ENCODE measurements around the gene SNTB2.

Gene SNTB2

DNA sequence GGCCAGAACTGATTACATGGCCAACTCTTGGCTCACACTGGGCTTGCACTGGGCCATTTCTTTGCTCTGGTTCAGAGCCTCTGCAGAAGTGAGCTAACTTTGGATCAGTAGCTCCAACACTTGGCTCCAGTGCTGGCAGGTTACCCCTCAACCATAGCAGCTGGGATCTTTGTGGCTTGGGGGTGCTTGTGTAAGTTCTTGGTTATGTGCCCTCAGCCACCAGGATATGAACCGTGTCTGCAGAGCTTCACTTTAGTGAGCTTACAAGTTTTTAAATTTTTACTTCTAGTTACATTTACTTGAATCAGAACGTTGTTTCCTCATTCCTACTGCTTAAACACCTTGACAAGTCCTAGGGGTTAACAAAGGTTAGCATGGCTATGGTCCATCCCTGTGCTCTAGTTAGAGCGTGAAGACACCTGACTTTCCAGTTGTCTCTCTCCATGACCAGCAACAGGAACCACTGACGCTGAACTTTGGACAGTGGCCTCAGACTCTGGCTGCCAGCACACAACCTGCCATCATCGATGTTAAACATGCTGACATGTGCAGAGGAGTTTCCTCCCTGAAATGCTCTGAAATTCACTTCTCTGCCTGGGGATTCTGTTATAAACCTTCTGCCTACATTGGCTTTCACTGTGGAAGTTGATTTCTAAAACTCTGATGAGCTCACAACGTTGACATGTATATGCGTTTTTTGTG is 139.4 kb downstream of the SNTB2 start:
- Histone ChIP-seq H3K23ac (ENCODE audit: low read depth, low read length, poor library complexity) (no peak overlapping the region), H3K4me3 (ENCODE audit: low read length in 2 of 2) (no peak overlapping the region), H2BK12ac (ENCODE audit: low read length) (no peak overlapping the region), H4K91ac (ENCODE audit: low read depth, low read length, poor library complexity) (no peak overlapping the region), H2BK5ac (ENCODE audit: low read length) (no peak overlapping the region), H3K4ac (ENCODE audit: low read length) (no peak overlapping the region), H3K4me1 (ENCODE audit: control insufficient read depth in 2 of 2, insufficient read depth in 1 of 2, low read depth in 1 of 2, low read length in 2 of 2) (peaks cover 13 to 16% of the 10 kb centered on the region in 2 donors), H2BK15ac (ENCODE audit: low read length) (no peak overlapping the region), H3K4me2 (ENCODE audit: insufficient read depth, low read length, poor library complexity, severe bottlenecking) (no peak overlapping the region), H3K27me3 (ENCODE audit: control insufficient read depth in 3 of 3, insufficient read depth in 3 of 3, low read depth in 1 of 3, low read length in 3 of 3) (no peaks in the 10 kb centered on the region), H3K9ac (ENCODE audit: low read depth, low read length, poor library complexity) (no peak overlapping the region), H3K79me1 (ENCODE audit: low read depth, low read length) (peaks cover 26% of the 10 kb centered on the region), H3K36me3 (replicated peaks in 1 of 2; ENCODE audit: control insufficient read depth in 2 of 2, insufficient read depth in 2 of 2, low read length in 2 of 2) (peaks cover 56 to 89% of the 10 kb centered on the region in 2 donors), H2AFZ (ENCODE audit: low read length) (no peak overlapping the region), H2AK5ac (ENCODE audit: low read depth, low read length) (no peak overlapping the region), H3K18ac (ENCODE audit: low read length) (no peak overlapping the region), H3K27ac (replicated peaks; ENCODE audit: low read length) (no peak overlapping the region), H4K8ac (ENCODE audit: low read depth, low read length) (no peak overlapping the region), H2BK120ac (ENCODE audit: low read depth, low read length) (no peak overlapping the region), H3K9me3 (replicated peaks in 1 of 2; ENCODE audit: control insufficient read depth in 2 of 2, insufficient read depth in 1 of 2, low read depth in 1 of 2, low read length in 2 of 2) (peaks cover 0 to 2% of the 10 kb centered on the region in 2 donors), H3K14ac (ENCODE audit: low read length) (no peak overlapping the region)
- no peak for DNase-seq (ENCODE audit: low spot score)
- no CpG with 5 or more reads among the region's 7 CpGs for WGBS, 2 donors (ENCODE audit: extremely low coverage in 2 of 2, insufficient read length in 2 of 2, insufficient replicate concordance in 1 of 2)

DNA sequence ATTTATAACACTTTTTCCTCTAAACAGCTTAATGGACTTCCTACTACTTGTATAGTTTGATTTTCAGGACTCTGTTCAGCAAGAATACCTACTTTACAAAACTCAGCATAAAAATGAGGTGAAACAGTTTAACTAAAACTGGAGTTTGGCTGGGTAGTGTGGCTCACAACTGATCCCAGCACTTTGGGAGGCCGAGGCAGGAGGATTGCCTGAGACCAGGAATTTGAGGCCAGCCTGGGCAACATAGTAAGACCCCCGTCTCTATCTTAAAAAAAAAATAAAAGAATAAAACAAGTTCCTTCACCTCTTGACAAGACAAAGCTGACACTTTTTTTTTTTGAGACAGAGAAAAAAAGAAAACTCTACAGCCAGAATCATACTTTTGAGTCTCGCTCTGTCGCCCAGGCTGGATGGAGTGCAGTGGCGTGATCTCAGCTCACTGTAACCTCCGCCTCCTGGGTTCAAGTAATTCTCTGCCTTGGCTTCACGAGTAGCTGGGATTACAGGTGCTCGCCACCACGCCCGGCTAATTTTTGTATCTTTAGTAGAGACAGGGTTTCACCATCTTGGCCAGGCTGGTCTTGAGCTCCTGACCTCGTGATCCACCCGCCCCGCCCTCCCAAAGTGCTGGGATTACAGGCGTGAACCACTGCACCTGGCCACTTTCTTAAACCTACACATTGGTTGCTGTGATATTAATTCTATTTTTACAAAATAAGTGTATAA is 140.8 kb downstream of the SNTB2 start:
- H2BK120ac ChIP-seq (ENCODE audit: low read depth, low read length), result no peak overlapping the region
- H3K9me3 ChIP-seq (replicated peaks in 1 of 2; ENCODE audit: control insufficient read depth in 2 of 2, insufficient read depth in 1 of 2, low read depth in 1 of 2, low read length in 2 of 2), result peaks cover 0 to 2% of the 10 kb centered on the region in 2 donors
- peaks cover 28% of the 10 kb centered on the region for H3K79me1 ChIP-seq (ENCODE audit: low read depth, low read length)
- H2BK5ac ChIP-seq (ENCODE audit: low read length), result no peak overlapping the region
- no peak overlapping the region for H2BK12ac ChIP-seq (ENCODE audit: low read length)
- H3K23ac ChIP-seq (ENCODE audit: low read depth, low read length, poor library complexity), result no peak overlapping the region
- H3K27ac ChIP-seq (replicated peaks; ENCODE audit: low read length), result no peak overlapping the region
- no CpG with 5 or more reads among the region's 14 CpGs for WGBS, 2 donors (ENCODE audit: extremely low coverage in 2 of 2, insufficient read length in 2 of 2, insufficient replicate concordance in 1 of 2)
- H3K9ac ChIP-seq (ENCODE audit: low read depth, low read length, poor library complexity), result no peak overlapping the region
- H3K4me2 ChIP-seq (ENCODE audit: insufficient read depth, low read length, poor library complexity, severe bottlenecking), result no peak overlapping the region
- H4K8ac ChIP-seq (ENCODE audit: low read depth, low read length), result no peak overlapping the region
- H4K91ac ChIP-seq (ENCODE audit: low read depth, low read length, poor library complexity), result no peak overlapping the region
- no peak overlapping the region for H3K4ac ChIP-seq (ENCODE audit: low read length)
- H3K18ac ChIP-seq (ENCODE audit: low read length), result no peak overlapping the region
- H3K4me1 ChIP-seq (ENCODE audit: control insufficient read depth in 2 of 2, insufficient read depth in 1 of 2, low read depth in 1 of 2, low read length in 2 of 2), result peaks cover 15 to 16% of the 10 kb centered on the region in 2 donors
- H2AK5ac ChIP-seq (ENCODE audit: low read depth, low read length), result no peak overlapping the region
- peaks cover 50 to 89% of the 10 kb centered on the region in 2 donors for H3K36me3 ChIP-seq (replicated peaks in 1 of 2; ENCODE audit: control insufficient read depth in 2 of 2, insufficient read depth in 2 of 2, low read length in 2 of 2)
- no peak overlapping the region for H2BK15ac ChIP-seq (ENCODE audit: low read length)
- H2AFZ ChIP-seq (ENCODE audit: low read length), result no peak overlapping the region
- H3K4me3 ChIP-seq (ENCODE audit: low read length in 2 of 2), result no peak overlapping the region
- DNase-seq (ENCODE audit: low spot score), result no peak
- H3K27me3 ChIP-seq (ENCODE audit: control insufficient read depth in 3 of 3, insufficient read depth in 3 of 3, low read depth in 1 of 3, low read length in 3 of 3), result no peaks in the 10 kb centered on the region
- no peak overlapping the region for H3K14ac ChIP-seq (ENCODE audit: low read length)

DNA sequence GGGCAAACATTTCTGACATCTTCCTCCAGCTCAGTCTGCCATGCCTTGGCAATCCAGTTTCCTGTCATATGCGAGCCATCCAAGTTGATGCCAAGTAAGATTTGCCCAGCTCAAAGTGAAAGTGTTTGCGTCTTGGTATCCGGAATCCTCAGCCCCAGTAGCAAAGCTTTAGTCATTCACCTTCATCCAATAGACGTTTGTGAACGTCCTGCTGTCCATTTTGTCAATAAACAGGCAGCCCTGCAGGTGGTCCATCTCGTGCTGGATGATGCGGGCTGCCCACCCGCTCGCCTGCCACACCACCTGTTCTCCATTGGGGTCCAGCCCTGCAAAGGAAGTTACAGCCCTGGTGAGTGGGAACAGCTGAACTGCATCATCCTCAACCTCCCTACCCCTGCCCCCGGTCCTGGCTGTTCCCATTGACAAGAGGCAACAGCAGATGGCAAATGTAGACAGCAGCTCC is 141.9 kb downstream of the SNTB2 start:
- DNase-seq (ENCODE audit: low spot score), result no peak
- Histone ChIP-seq H3K4me1 (ENCODE audit: control insufficient read depth in 2 of 2, insufficient read depth in 1 of 2, low read depth in 1 of 2, low read length in 2 of 2) (peaks cover 15 to 16% of the 10 kb centered on the region in 2 donors), H3K4me2 (ENCODE audit: insufficient read depth, low read length, poor library complexity, severe bottlenecking) (no peak overlapping the region), H3K14ac (ENCODE audit: low read length) (no peak overlapping the region), H4K8ac (ENCODE audit: low read depth, low read length) (no peak overlapping the region), H2BK15ac (ENCODE audit: low read length) (no peak overlapping the region), H3K9ac (ENCODE audit: low read depth, low read length, poor library complexity) (peak overlapping the region; percentile 68), H3K18ac (ENCODE audit: low read length) (no peak overlapping the region), H3K27me3 (ENCODE audit: control insufficient read depth in 3 of 3, insufficient read depth in 3 of 3, low read depth in 1 of 3, low read length in 3 of 3) (no peaks in the 10 kb centered on the region), H3K79me1 (ENCODE audit: low read depth, low read length) (peaks cover 23% of the 10 kb centered on the region), H2BK5ac (ENCODE audit: low read length) (no peak overlapping the region), H3K23ac (ENCODE audit: low read depth, low read length, poor library complexity) (no peak overlapping the region), H3K9me3 (replicated peaks in 1 of 2; ENCODE audit: control insufficient read depth in 2 of 2, insufficient read depth in 1 of 2, low read depth in 1 of 2, low read length in 2 of 2) (no peaks in the 10 kb centered on the region), H4K91ac (ENCODE audit: low read depth, low read length, poor library complexity) (no peak overlapping the region), H3K4ac (ENCODE audit: low read length) (no peak overlapping the region), H2BK120ac (ENCODE audit: low read depth, low read length) (no peak overlapping the region), H3K4me3 (ENCODE audit: low read length in 2 of 2) (peak overlapping the region; percentile 85 to 92), H3K36me3 (replicated peaks in 1 of 2; ENCODE audit: control insufficient read depth in 2 of 2, insufficient read depth in 2 of 2, low read length in 2 of 2) (peaks cover 51 to 89% of the 10 kb centered on the region in 2 donors), H2BK12ac (ENCODE audit: low read length) (no peak overlapping the region), H2AK5ac (ENCODE audit: low read depth, low read length) (no peak overlapping the region), H2AFZ (ENCODE audit: low read length) (no peak overlapping the region), H3K27ac (replicated peaks; ENCODE audit: low read length) (no peak overlapping the region)
- WGBS, 2 donors (ENCODE audit: extremely low coverage in 2 of 2, insufficient read length in 2 of 2, insufficient replicate concordance in 1 of 2), result no CpG with 5 or more reads among the region's 10 CpGs

Measured in neuronal stem cell (in vitro differentiated cells).